Vagina (tissue), 2 donors: ENCODE results near the gene MAG.

ENCODE experiments used
- CTCF ChIP-seq, 3 experiments: fragments of 450-650 bp in 2 of 3; fragments of 200-600 bp in 1 of 3; sonication (generic) in 1 of 3; IDR thresholded peaks; one replicate each; pipeline ENCODE4 v1.5.1; 2017 to 2019; ENCODE audit warnings: antibody characterized with exemption in 3 of 3, mild to moderate bottlenecking in 2 of 3, moderate library complexity in 2 of 3
- POLR2A ChIP-seq, 2 donors: fragments of 450-650 bp; IDR thresholded peaks; one replicate each; pipeline ENCODE4 v1.6.1; 2017; ENCODE audit warnings: antibody characterized with exemption in 2 of 2, mild to moderate bottlenecking in 2 of 2, moderate library complexity in 2 of 2

- no peak for TF ChIP-seq CTCF (IDR thresholded peaks at IDR 0.05)
- TF ChIP-seq POLR2A (IDR thresholded peaks at IDR 0.05): no peak
Measured at GRCh38 chr19:35297922-35298321, 6.0 kb downstream of the MAG start.
